CD4-positive, alpha-beta T cell (primary cell): ENCODE data around the gene DAP. TPM values are rescaled to one million over a fixed set of nuclear protein-coding genes. Genes with fewer than 3 reads are reported as not detected.

Experiments used
- ATAC-seq: fragments of 200-7000 bp; cut with Tn5 transposase; one replicate; pipeline ENCODE4 v1.10.0; 2022; ENCODE audit warnings: mild to moderate bottlenecking; ENCODE audit not compliant: poor library complexity
- CTCF ChIA-PET: fragments of 350-600 bp; sonication (Branson Sonifier 250); formaldehyde crosslinking; loops from one replicate; lab custom pipeline; 2021; ENCODE audit warnings: antibody characterized with exemption, inconsistent platforms; lab: Charles Lee
- POLR2A ChIA-PET: fragments of 350-600 bp; sonication (Branson Sonifier 250); formaldehyde crosslinking; loops from one replicate; lab custom pipeline; 2021; ENCODE audit warnings: antibody characterized with exemption, inconsistent platforms; lab: Charles Lee
- DNase-seq, 14 experiments: peaks; one replicate each; pipeline ENCODE4 v3.0.0-alpha.2; 2013 to 2020; ENCODE audit warnings: mixed read lengths in 2 of 14
- H3K27ac ChIP-seq, 2 donors: one replicate each; pipeline versions ENCODE4 v1.5.1 to v1.7.0; 2013; ENCODE audit warnings: low read length in 2 of 2, low read depth in 1 of 2, mild to moderate bottlenecking in 1 of 2
- H3K27me3 ChIP-seq, 2 experiments: 1 replicate in 1 of 2; 2 replicates in 1 of 2; pipeline versions ENCODE4 v1.6.1 to v1.7.0; 2013; ENCODE audit warnings: low read length in 2 of 2, control low read depth in 1 of 2, mild to moderate bottlenecking in 1 of 2, moderate library complexity in 1 of 2; ENCODE audit not compliant: insufficient read depth in 2 of 2, control insufficient read depth in 1 of 2
- H3K36me3 ChIP-seq: one replicate; pipeline ENCODE4 v1.6.1; 2013; ENCODE audit warnings: low read length, control low read depth; ENCODE audit not compliant: insufficient read depth
- H3K4me1 ChIP-seq: one replicate; pipeline ENCODE4 v1.6.1; 2013; ENCODE audit warnings: low read length, control low read depth; ENCODE audit not compliant: insufficient read depth
- H3K4me3 ChIP-seq: one replicate; pipeline ENCODE4 v1.5.1; 2013; ENCODE audit warnings: mild to moderate bottlenecking, low read length, moderate library complexity
- H3K9me3 ChIP-seq, 2 experiments: 1 replicate in 1 of 2; 2 replicates in 1 of 2; pipeline versions ENCODE4 v1.6.1 to v1.7.0; 2013; ENCODE audit warnings: low read length in 2 of 2, mild to moderate bottlenecking in 2 of 2, control low read depth in 1 of 2, moderate library complexity in 1 of 2; ENCODE audit not compliant: control insufficient read depth in 1 of 2, insufficient read depth in 1 of 2
- H3K27ac Mint-ChIP-seq: one replicate; pipeline ENCODE4 v1.8.0; 2020; ENCODE audit warnings: mixed read lengths
- H3K27me3 Mint-ChIP-seq: one replicate; pipeline ENCODE4 v1.8.0; 2021; ENCODE audit warnings: mixed read lengths
- H3K36me3 Mint-ChIP-seq: one replicate; pipeline ENCODE4 v1.8.0; 2021; ENCODE audit warnings: low read depth, mixed read lengths
- H3K4me1 Mint-ChIP-seq: one replicate; pipeline ENCODE4 v1.8.0; 2021; ENCODE audit warnings: low read depth, mixed read lengths
- H3K4me3 Mint-ChIP-seq: one replicate; pipeline ENCODE4 v1.8.0; 2020; ENCODE audit warnings: mild to moderate bottlenecking, mixed read lengths
- H3K9me3 Mint-ChIP-seq: one replicate; pipeline ENCODE4 v1.8.0; 2020; ENCODE audit warnings: mixed read lengths
- intact Hi-C, 2 experiments: fragments of 100-400 bp; cut with DNase I in 1 of 2; cut with micrococcal nuclease in 1 of 2; formaldehyde crosslinking; loops; one replicate each; pipeline versions ENCODE4 v1.15.1 to v1.9.0; 2023 to 2025; cut with DNase I, micrococcal nuclease
- total RNA-seq, 174 experiments: library from RNA in 2 of 174; stranded (reverse) in 2 of 174; gene quantifications; one replicate each; pipeline ENCODE4 v1.2.3 and lab custom pipeline; 2021 to 2026
- TF ChIP-seq, protein P1 (sequence below): fragments of 200-600 bp; IDR thresholded peaks from one replicate; pipeline ENCODE4 v1.8.0; 2022; ENCODE audit warnings: antibody characterized with exemption, mild to moderate bottlenecking

Gene DAP
- total RNA-seq, 2 experiments from 2014 or later = 33.6 to 35.2 TPM

DNA sequence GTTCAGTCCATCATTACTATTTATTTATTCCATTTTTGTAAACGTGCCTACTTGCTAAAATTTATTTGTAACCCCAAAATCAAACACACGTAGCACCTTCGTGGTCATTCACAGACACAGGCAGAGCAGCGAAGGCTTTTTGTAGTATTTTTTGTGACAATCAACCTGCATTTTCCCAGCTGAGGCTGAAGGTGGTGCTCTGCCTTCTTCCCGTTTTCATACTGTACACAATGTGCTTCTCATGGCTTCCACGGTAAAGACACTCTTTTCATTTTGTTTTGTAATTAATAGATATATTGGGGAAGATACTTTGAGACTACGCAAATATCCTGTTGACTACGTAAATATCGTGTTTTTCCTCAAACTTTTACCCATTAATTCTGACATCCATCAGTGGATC lies 19.4 kb downstream of the DAP start:
- Histone ChIP-seq H3K27me3 (no peaks in the 10 kb centered on the region), H3K9me3 (peaks cover 4 to 7% of the 10 kb centered on the region in 2 experiments), H3K27ac (no peak overlapping the region), H3K36me3 (peaks cover 39% of the 10 kb centered on the region), H3K4me1 (no peaks in the 10 kb centered on the region), H3K4me3 (no peak overlapping the region)
- ATAC-seq (no peak), DNase-seq (no peak)
- H3K27ac Mint-ChIP-seq = no peak overlapping the region
- TF ChIP-seq, protein P1, sequence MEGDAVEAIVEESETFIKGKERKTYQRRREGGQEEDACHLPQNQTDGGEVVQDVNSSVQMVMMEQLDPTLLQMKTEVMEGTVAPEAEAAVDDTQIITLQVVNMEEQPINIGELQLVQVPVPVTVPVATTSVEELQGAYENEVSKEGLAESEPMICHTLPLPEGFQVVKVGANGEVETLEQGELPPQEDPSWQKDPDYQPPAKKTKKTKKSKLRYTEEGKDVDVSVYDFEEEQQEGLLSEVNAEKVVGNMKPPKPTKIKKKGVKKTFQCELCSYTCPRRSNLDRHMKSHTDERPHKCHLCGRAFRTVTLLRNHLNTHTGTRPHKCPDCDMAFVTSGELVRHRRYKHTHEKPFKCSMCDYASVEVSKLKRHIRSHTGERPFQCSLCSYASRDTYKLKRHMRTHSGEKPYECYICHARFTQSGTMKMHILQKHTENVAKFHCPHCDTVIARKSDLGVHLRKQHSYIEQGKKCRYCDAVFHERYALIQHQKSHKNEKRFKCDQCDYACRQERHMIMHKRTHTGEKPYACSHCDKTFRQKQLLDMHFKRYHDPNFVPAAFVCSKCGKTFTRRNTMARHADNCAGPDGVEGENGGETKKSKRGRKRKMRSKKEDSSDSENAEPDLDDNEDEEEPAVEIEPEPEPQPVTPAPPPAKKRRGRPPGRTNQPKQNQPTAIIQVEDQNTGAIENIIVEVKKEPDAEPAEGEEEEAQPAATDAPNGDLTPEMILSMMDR = no peak
- CTCF ChIA-PET = no interaction called here
- peaks cover 4% of the 10 kb centered on the region for H3K9me3 Mint-ChIP-seq
- POLR2A ChIA-PET = no interaction called here
- H3K27me3 Mint-ChIP-seq = no peaks in the 10 kb centered on the region
- peaks cover 91% of the 10 kb centered on the region for H3K36me3 Mint-ChIP-seq
- intact Hi-C loops = no loop called here
- H3K4me1 Mint-ChIP-seq = peaks cover 7% of the 10 kb centered on the region
- no peak overlapping the region for H3K4me3 Mint-ChIP-seq

DNA sequence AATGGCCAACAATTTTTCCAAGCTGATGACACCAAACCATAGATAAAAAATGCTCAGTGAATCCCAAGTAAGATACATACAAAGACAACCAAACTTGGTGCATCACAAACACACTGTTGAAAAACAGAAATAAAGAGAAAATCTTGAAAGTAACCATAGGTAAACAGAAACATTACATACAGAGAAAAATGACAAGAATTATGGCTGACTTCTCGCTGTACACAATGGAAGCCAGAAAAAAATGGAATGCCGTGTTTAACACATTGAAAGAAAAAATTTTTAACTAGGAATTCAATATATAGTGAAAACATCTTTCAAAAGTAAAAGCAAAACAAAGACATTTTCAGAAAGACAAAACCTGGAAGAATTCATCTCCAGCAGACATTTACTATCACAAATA lies 20.6 kb downstream of the DAP start:
- no peak for DNase-seq
- intact Hi-C loops = no loop called here
- peaks cover 4% of the 10 kb centered on the region for H3K9me3 Mint-ChIP-seq
- no peak overlapping the region for H3K27ac ChIP-seq
- H3K4me3 Mint-ChIP-seq = no peak overlapping the region
- no peaks in the 10 kb centered on the region for H3K27me3 Mint-ChIP-seq
- H3K4me3 ChIP-seq = no peak overlapping the region
- no peaks in the 10 kb centered on the region for H3K27me3 ChIP-seq
- peaks cover 4 to 7% of the 10 kb centered on the region in 2 experiments for H3K9me3 ChIP-seq
- peaks cover 13% of the 10 kb centered on the region for H3K4me1 Mint-ChIP-seq
- peaks cover 84% of the 10 kb centered on the region for H3K36me3 Mint-ChIP-seq
- no peak overlapping the region for H3K27ac Mint-ChIP-seq
- ATAC-seq = no peak
- ChIA-PET POLR2A (no interaction called here), CTCF (interaction anchor here (0.6 kb wide), 1 partner anchor 195 kb away, joined by 3 read pairs; no protein-coding TSS in a partner anchor)
- H3K36me3 ChIP-seq = peaks cover 30% of the 10 kb centered on the region
- H3K4me1 ChIP-seq = no peaks in the 10 kb centered on the region
- TF ChIP-seq, protein P1 = no peak

GRCh38 chr5:10737880-10738279 lies 23.2 kb downstream of the DAP start:
- Mint-ChIP-seq H3K27me3 (no peaks in the 10 kb centered on the region), H3K36me3 (peaks cover 79% of the 10 kb centered on the region), H3K9me3 (peaks cover 2% of the 10 kb centered on the region), H3K4me3 (no peak overlapping the region), H3K4me1 (peaks cover 19% of the 10 kb centered on the region), H3K27ac (no peak overlapping the region)
- no peak overlapping the region for H3K4me3 ChIP-seq
- no peak for ATAC-seq
- intact Hi-C loops = no loop called here
- H3K36me3 ChIP-seq = peaks cover 26% of the 10 kb centered on the region
- DNase-seq = no peak
- ChIA-PET CTCF (no interaction called here), POLR2A (no interaction called here)
- H3K4me1 ChIP-seq = peaks cover 3% of the 10 kb centered on the region
- no peaks in the 10 kb centered on the region for H3K27me3 ChIP-seq
- H3K9me3 ChIP-seq = peaks cover 4 to 7% of the 10 kb centered on the region in 2 experiments
- TF ChIP-seq, protein P1 = no peak
- H3K27ac ChIP-seq = no peak overlapping the region
